GM12878 (cell line): Measurements from ENCODE around the gene CTNNA3. TPM values are rescaled to one million over a fixed set of nuclear protein-coding genes. Genes with fewer than 3 reads are reported as not detected.

Experiments used
- ATAC-seq: fragments of 200-7000 bp; cut with Tn5 transposase; 3 replicates; pipeline ENCODE4 v1.9.1; 2020; ENCODE audit warnings: mild to moderate bottlenecking, moderate library complexity
- BruUV-seq: library from RNA; stranded (reverse); fragments of 400-500 nt; replicated peaks from 2 replicates; lab custom pipeline; 2021; lab: Mats Ljungman, UMichigan
- CTCF ChIA-PET: fragments of 300-600 bp; sonication (Branson Sonifier 250); formaldehyde crosslinking; extraction: SDS; loops from one replicate; lab custom pipeline; 2021; ENCODE audit warnings: inconsistent platforms; lab: Yijun Ruan, JAX
- POLR2A ChIA-PET: fragments of 350-600 bp; formaldehyde crosslinking; extraction: SDS; loops from one replicate; lab custom pipeline; 2021; ENCODE audit warnings: inconsistent platforms; lab: Charles Lee
- RAD21 ChIA-PET: fragments of 300-600 bp; sonication (Branson Sonifier 250); formaldehyde crosslinking; loops from one replicate; lab custom pipeline; 2023; ENCODE audit warnings: antibody characterized with exemption; ENCODE audit not compliant: unreplicated experiment; lab: Charles Lee
- SMC1A ChIA-PET: fragments of 300-600 bp; sonication (Branson Sonifier 250); formaldehyde crosslinking; loops from one replicate; lab custom pipeline; 2023; ENCODE audit not compliant: unreplicated experiment, uncharacterized antibody; lab: Charles Lee
- DNase-seq: peaks from one replicate; pipeline ENCODE4 v3.0.0-alpha.2; 2011; ENCODE audit warnings: low read depth, low spot score
- FAIRE-seq: peaks from 3 replicates; lab custom pipeline; 2011; peaks lifted over from hg19 to GRCh38; lab: Jason Lieb, UNC
- H2AFZ ChIP-seq: 2 replicates; pipeline ENCODE4 v1.6.0; 2011; ENCODE audit warnings: low read depth, low read length, control low read depth; ENCODE audit not compliant: control insufficient read depth
- H3K27ac ChIP-seq: 2 replicates; pipeline ENCODE4 v1.5.1; 2011; ENCODE audit warnings: control low read depth; ENCODE audit not compliant: control insufficient read depth, insufficient read depth
- H3K27me3 ChIP-seq, 2 experiments: replicated peaks in 1 of 2; 2 replicates each; pipeline versions ENCODE4 v1.6.0 to v1.6.1; 2011; ENCODE audit warnings: low read length in 1 of 2; ENCODE audit not compliant: control insufficient read depth in 2 of 2, insufficient read depth in 2 of 2
- H3K36me3 ChIP-seq, 2 experiments: 2 replicates each; pipeline ENCODE4 v1.5.1; 2011; ENCODE audit warnings: low read length in 1 of 2; ENCODE audit not compliant: control insufficient read depth in 2 of 2, insufficient read depth in 2 of 2
- H3K4me1 ChIP-seq: 2 replicates; pipeline ENCODE4 v1.6.1; 2011; ENCODE audit warnings: mild to moderate bottlenecking, low read length, moderate library complexity, mixed read lengths; ENCODE audit not compliant: control insufficient read depth, insufficient read depth
- H3K4me2 ChIP-seq: 2 replicates; pipeline ENCODE4 v1.6.0; 2011; ENCODE audit warnings: control low read depth; ENCODE audit not compliant: control insufficient read depth, insufficient read depth
- H3K4me3 ChIP-seq: fragments of 200-600 bp; sonication (generic); 2 replicates; pipeline ENCODE4 v1.5.1; 2016
- H3K79me2 ChIP-seq: 2 replicates; pipeline ENCODE4 v1.6.0; 2011; ENCODE audit warnings: low read length; ENCODE audit not compliant: control insufficient read depth, insufficient read depth
- H3K9ac ChIP-seq: 2 replicates; pipeline ENCODE4 v1.8.0; 2011; ENCODE audit warnings: low read length, control low read depth, mixed read lengths; ENCODE audit not compliant: control insufficient read depth, insufficient read depth
- H3K9me3 ChIP-seq: replicated peaks from 3 replicates; pipeline ENCODE4 v1.5.1; 2011; ENCODE audit warnings: mild to moderate bottlenecking, low read length; ENCODE audit not compliant: control insufficient read depth, insufficient read depth
- H4K20me1 ChIP-seq: 2 replicates; pipeline ENCODE4 v1.6.0; 2011; ENCODE audit not compliant: control insufficient read depth, insufficient read depth
- EGR1 ChIP-seq, 2 experiments: IDR thresholded peaks; 1 replicate in 1 of 2; 2 replicates in 1 of 2; pipeline ENCODE4 v1.6.1; 2011 to 2012; ENCODE audit warnings: low read depth in 2 of 2, low read length in 2 of 2, borderline replicate concordance in 1 of 2, mild to moderate bottlenecking in 1 of 2, moderate library complexity in 1 of 2
- JUNB ChIP-seq: IDR thresholded peaks from 2 replicates; pipeline ENCODE4 v1.6.1; 2016; ENCODE audit warnings: antibody characterized with exemption, mild to moderate bottlenecking
- KDM1A ChIP-seq: fragments of 200-600 bp; sonication (generic); IDR thresholded peaks from 2 replicates; pipeline ENCODE4 v1.6.1; 2016; ENCODE audit warnings: borderline replicate concordance
- NBN ChIP-seq: fragments of 450-650 bp; IDR thresholded peaks from 2 replicates; pipeline ENCODE4 v1.6.1; 2016
- NR2F1 ChIP-seq: fragments of 450-650 bp; conservative IDR thresholded peaks from 2 replicates; pipeline ENCODE4 v1.6.1; 2017; ENCODE audit warnings: mild to moderate bottlenecking
- NRF1 ChIP-seq: conservative IDR thresholded peaks from 2 replicates; pipeline ENCODE4 v1.6.1; 2011; ENCODE audit warnings: mild to moderate bottlenecking, low read depth, low read length, improper control_type of control experiment
- PML ChIP-seq: IDR thresholded peaks from 2 replicates; pipeline ENCODE4 v1.6.1; 2012; ENCODE audit warnings: low read length, inconsistent platforms
- SUZ12 ChIP-seq: fragments of 200-600 bp; sonication (generic); IDR thresholded peaks from one replicate; pipeline ENCODE4 v1.6.1; 2018; ENCODE audit warnings: antibody characterized with exemption, mild to moderate bottlenecking; ENCODE audit not compliant: unreplicated experiment
- ZBED1 ChIP-seq: IDR thresholded peaks from 2 replicates; pipeline ENCODE4 v1.6.1; 2016; ENCODE audit warnings: borderline replicate concordance
- ZNF217 ChIP-seq: fragments of 450-650 bp; IDR thresholded peaks from 2 replicates; pipeline ENCODE4 v1.6.1; 2017; ENCODE audit warnings: antibody characterized with exemption, mild to moderate bottlenecking
- WGBS: methylation state at CpG from one replicate; pipeline ENCODE4 v1.1.6; 2016; ENCODE audit warnings: low lambda C conversion rate; ENCODE audit not compliant: insufficient replicate concordance, insufficient coverage; ENCODE audit errors: missing lambda C conversion rate; 5-methylcytosine and 5-hydroxymethylcytosine counted together
- in situ Hi-C: fragments of 300-500 bp; cut with MboI; formaldehyde crosslinking; loops from 9 replicates; pipeline ENCODE4 v1.14.3; 2018; ENCODE audit warnings: mixed read lengths
- intact Hi-C: fragments of 100-400 bp; cut with micrococcal nuclease; formaldehyde crosslinking; loops from one replicate; pipeline ENCODE4 v1.14.2; 2022; ENCODE audit not compliant: unreplicated experiment
- polyA plus RNA-seq, 11 experiments: library from polyadenylated mRNA; depleted of rRNA in 4 of 11; unstranded in 6 of 11; stranded (reverse) in 5 of 11; fragments of >200 nt; fragmentation: Nextera tagmentation in 4 of 11; fragmentation: Illumina TruSeq in 1 of 11; extraction: Ambion mirVana in 4 of 11; extraction: Trizol in 1 of 11; gene quantifications; 1 replicate in 1 of 11; 2 replicates in 10 of 11; pipeline versions ENCODE4 v1.2.1 to v1.2.3, GENCODE V29; 2011 to 2016; ENCODE audit warnings: inconsistent platforms in 2 of 11, missing spikeins in 2 of 11, low read depth in 1 of 11
- total RNA-seq, 4 experiments: library from RNA; depleted of rRNA in 3 of 4; stranded (reverse); fragments of >200 nt in 3 of 4; fragmentation: Illumina TruSeq in 1 of 4; extraction: Trizol in 1 of 4; gene quantifications; 2 replicates each; pipeline versions ENCODE4 v1.2.1 to v1.2.3, GENCODE V29; 2013 to 2021
- TF ChIP-seq, protein P1 (sequence below): IDR thresholded peaks from 2 replicates; pipeline ENCODE4 v1.6.1; 2011; ENCODE audit warnings: low read depth, mild to moderate bottlenecking, low read length, moderate library complexity, borderline replicate concordance; ENCODE audit errors: extremely low read depth

The CTNNA3 gene
- total and polyA plus RNA-seq, 10 of the 15 experiments (the other 5 are each of a cell fraction or from before 2014, with no cell fraction given): under 0.01 to 4.5 (median 0.22) TPM; not detected in 2

DNA sequence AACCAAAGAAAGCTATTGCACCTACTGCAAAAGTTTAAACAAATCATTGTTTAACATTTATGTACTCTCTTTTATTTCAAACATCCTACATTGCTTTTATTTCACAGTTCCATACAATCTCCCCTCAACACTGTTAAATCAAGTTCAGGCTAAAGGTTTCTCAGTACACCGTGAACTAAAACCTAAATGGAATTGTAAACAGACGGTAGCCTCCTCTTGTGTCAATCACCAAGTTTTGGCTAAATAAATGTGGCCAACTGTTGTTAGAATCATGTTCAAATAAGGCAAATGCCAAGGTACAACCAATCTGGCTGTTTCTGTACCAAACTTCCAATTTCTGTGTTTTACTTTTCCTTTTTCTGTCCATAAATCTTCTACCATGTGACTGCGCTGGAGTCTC lies 1493.9 kb downstream of the CTNNA3 start (continued):
- TF ChIP-seq EGR1 (IDR thresholded peaks at IDR 0.05; ENCODE audit: borderline replicate concordance in 1 of 2, low read depth in 2 of 2, low read length in 2 of 2) (no peak), NR2F1 (no peak), JUNB (no peak), KDM1A (no peak), ZBED1 (no peak), ZNF217 (no peak)

DNA sequence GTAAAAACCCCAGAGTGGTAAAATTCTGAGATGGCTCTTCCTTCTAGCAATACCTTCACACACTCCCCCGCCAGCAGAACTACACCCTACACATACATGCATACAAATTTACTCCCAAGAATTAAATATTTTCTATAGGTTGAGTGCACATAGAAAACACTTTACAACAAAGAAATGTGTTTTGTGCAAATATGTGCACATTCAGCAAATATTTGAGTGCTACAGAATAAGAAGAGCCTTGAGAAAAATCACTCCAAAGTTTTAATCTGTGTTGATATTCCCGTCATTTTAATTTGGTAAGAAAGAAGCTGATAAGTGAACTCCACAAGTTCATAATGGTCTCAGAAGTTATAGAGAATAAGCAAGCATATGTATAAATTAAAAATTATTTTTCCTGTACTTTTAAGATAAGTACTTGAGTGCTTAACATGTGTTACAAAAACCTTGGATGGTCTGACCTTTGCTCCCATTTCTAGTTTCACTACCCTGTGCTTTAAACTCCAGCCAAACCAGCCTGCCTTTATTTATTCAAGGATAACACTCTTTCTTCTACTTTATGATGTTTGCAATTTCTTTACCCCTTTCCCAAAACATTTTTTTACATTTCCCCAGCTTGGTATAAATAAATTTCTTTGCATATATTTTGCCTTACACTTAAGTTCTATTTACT lies 1503.7 kb downstream of the CTNNA3 start:
- BruUV-seq: no TSS peak
- CTCF ChIA-PET: no interaction called here
- in situ Hi-C loops: no loop called here

More for the DNA sequence above, 1503.7 kb downstream of the CTNNA3 start:
- no peak for ATAC-seq
- H3K4me3 ChIP-seq: no peak overlapping the region
- H3K4me2 ChIP-seq: no peak overlapping the region
- H3K9ac ChIP-seq: no peak overlapping the region
- no peak overlapping the region for H2AFZ ChIP-seq
- no peaks in the 10 kb centered on the region for H3K27me3 ChIP-seq
- no peaks in the 10 kb centered on the region for H3K36me3 ChIP-seq
- H3K9me3 ChIP-seq: no peaks in the 10 kb centered on the region
- FAIRE-seq: no peak
- WGBS: 17% methylated on average over 2 of the region's 2 CpGs
- TF ChIP-seq NRF1 (no peak), NBN (no peak), SUZ12 (no peak), PML (no peak)
- TF ChIP-seq, protein P1, sequence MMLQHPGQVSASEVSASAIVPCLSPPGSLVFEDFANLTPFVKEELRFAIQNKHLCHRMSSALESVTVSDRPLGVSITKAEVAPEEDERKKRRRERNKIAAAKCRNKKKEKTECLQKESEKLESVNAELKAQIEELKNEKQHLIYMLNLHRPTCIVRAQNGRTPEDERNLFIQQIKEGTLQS: no peak
- H3K79me2 ChIP-seq: no peaks in the 10 kb centered on the region
- ChIA-PET POLR2A (no interaction called here), RAD21 (no interaction called here), SMC1A (no interaction called here)
- no peak for DNase-seq
- intact Hi-C loops: no loop called here
- no peak overlapping the region for H3K27ac ChIP-seq
- H4K20me1 ChIP-seq: no peaks in the 10 kb centered on the region
- H3K4me1 ChIP-seq: no peaks in the 10 kb centered on the region
